ENCODE data around the gene SLC25A26.

The SLC25A26 gene

DNA sequence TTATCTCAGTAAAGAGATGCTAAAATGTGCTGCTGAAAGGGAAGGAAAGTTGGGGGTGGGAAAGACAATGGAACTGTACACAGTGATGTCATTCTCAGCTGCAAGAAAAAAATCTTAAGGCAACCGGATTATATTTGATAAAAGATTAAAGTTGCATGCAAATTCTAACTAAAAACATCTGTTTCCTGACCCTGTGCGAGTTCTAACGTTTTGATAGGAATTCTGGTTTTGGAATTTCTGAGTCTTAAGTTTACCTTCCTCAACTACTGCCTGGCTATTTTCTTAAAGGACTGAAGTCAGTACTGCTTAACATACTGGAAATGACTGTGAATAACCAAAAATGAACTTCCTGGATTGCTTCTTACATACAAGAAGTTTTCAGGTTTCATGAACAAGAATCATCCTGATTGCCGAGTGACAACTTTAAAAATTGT is 115.5 kb downstream of the SLC25A26 start:
- no peak for DNase-seq

DNA sequence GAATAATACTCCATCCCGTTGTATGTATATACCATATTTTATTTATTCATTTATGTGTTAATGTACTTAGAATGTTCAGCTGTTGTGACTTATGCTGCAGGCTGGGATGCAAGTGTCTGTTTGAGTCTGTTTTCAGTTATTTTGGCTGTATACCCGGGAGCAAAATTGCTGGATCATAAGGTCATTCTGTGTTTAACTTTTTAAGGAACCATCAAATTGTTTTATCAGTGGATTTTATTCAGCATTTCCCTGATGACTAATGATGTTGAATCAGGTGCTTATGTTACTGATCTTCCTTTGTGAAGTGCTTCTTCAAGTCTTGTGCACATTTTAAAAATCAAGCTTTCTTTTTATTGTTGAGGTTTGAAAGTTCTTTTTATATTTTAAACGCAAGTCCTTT is 118.1 kb downstream of the SLC25A26 start:
- DNase-seq: no peak

DNA sequence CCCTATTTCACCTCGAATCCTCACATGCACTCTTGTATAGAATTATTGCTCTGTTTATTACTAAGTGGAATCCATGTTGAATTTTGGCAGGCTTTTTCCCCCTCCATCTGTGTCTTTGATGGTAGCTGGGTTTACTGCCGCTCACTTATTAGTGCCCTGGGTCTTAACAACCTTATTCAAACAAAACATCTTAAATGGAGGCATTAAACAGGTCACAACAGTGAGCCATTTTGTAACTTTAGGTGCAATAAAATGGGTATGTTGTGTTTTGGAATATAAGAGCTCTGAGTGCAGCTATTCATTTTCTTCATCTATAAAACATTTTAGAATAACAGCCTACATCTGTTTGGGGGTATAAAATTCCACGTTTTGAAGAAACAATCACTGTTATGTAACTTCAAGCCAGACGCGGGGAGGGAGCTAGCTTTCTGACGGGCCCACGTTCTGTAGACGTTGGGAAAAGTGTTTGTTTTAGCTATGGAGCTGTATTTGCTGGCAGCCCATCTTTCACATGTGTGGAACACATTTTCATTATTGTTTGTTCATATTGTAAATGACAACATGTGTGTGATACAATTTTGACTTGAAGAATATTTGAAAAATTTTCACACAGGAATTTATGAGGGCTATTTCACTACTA is 122.0 kb downstream of the SLC25A26 start:
- no peak for DNase-seq

DNA sequence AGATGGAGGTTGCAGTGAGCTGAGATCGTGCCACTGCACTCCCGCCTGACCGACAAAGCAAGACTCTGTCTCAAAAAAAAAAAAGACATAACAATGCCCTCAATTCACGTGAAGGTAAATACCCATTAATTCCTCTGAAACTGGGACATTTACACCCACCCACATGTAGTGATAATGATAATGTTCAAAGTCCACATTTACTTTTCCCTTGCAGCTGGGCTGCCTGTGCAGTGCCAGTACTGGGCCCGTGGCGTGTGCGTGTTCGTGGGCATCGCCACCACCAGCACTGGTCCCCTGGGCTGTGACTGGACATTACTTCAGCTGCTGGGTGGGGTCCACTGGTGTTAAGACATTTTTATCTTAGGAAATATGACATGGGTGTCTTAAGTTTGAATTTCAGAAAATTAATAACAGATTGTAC is 123.6 kb downstream of the SLC25A26 start:
- no peak for DNase-seq

DNA sequence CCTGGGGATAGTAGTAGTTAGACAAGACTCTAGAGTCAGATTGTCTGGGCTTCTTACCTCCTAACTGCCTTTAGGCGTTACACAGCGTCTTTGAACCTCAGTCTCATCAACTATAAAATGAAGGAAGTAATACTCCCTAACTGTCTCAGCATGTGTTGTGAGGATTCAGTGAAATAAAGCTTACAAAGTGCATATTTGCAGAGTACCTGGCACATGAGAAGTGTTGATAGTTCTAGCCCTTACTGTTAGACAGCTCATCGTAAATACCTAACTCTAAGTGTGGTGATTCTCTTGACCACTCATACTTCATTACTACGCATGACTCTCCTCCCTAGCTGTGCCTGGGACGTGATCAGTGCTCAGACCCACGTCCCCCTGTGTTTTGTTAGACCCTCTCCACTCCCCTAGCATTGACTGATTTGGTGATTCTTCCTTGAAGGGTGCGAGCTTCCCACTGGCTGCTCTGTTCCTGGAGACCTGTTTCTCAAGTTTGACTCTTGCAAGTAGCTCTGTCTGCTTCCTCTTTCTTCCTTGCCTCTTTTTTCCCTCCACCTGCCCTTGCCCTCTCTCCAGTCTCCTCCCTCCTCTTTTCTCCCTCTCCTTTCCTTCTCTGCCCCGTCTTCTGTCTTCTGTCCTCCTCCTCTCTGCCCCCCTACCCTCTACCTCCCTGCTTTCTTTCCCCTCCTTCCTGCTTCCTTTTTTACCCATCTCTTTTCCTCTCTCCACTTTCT is 124.2 kb downstream of the SLC25A26 start:
- no peak for DNase-seq

DNA sequence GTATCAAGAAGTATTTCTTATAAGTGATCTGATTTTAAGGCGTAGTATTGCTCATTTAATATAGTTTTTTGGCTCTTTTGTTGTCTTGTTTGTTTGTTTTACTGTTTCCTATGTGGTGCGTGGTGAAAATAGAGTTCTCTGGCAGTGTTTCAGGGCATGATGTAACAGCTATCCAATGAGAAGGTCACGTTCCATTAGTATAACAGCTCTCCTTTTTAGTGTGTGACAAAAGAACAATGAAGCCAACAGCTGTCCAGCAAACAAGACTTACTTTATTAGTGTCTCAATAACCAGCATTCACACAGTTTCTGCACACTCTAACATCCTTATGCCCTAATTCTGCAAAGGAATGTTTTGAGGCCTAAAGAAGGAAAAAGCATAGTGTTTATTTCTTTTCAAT is 127.9 kb downstream of the SLC25A26 start:
- DNase-seq: no peak

DNA sequence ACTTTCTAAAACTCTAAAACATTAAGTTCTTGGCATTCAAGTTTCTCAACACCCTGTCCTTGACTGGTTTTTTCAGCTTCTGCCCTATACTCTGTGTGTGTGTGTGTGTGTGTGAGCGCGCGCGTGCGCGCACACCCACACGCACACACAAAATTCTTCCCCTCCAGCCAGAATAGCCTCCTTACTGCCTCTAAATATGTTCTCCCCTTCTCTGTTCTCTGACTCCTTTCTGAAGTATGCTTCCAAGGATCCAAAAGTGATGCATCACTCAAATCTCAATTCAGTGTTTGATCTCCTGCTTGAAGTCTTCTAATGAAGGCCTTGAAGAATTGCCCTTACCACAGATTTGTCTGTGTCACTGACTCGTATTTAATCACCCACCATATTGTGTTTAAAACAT is 129.8 kb downstream of the SLC25A26 start:
- no peak for DNase-seq

DNA sequence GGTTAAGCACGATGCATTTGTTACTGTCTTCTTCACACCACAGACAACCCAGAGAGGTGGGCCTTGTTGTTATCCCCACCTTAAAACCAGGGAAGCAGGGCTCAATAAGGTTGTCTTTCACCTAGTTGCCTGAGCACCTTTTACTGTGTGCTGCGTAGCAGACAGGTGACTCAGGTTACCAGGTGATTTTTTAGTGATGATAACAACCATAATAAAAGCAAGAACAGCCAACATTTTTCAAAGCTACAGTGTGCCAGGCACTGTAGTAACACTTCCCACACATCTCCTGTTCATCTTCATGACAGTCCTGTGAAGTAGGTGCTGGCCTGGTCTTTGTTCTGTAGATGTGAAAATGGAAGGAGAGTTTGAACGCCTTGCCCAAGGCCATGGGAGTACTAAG is 132.2 kb downstream of the SLC25A26 start:
- no peak for DNase-seq

DNA sequence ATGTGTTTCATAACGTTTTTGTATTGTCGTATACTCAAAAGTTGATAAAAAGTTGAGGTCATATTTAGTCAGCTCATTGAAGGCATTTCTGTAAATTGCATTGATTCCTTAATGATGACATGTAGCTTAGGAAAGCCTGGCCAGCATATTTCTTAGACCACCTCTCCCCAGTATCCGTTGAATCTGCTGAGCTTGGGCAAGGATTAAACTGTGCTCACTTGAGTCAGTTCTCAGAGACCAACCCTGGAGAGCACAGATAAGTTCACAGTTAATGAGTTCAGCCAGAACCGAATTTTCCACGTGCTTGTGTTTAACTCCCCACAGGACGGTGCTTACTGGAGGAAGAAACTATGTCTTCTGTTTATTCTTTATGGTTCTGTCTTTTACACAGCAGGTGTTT is 132.7 kb downstream of the SLC25A26 start:
- no peak for DNase-seq

DNA sequence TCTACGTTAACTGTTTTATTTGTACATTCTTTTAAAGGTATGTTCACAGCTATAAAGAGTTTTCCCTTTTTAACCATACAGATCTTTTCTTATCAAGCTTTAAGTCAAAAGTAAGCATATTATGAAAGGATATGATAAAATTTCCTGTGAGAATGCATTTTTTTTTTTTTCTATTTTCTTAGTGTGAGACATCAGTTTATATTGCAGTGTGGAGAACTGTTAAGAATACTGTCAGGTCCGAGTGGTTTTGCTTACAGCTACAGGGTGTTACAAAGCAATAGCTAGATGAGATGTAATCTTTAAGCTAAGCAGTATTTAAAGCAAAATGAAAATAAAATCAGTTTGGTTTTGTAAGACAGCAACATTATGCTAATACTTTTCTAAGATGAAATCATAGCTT is 133.2 kb downstream of the SLC25A26 start:
- DNase-seq: no peak

DNA sequence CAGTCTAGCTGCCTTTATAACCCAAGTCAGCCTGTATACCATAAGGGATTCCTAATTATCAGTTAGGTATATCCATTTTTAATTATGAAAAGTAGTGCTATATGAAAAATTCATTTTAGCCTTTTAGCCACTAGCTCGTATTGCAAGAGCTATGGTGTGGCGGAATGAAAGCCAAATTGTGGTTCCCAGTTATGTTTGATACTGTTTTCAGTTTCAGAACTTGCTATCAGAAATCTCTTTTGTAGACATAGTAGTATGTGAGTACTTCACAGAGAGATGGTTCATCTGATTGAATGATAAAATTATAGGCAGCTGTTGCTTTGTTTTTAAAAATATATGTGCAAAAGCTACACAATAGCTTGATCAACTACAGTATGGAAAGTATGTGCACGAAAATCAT is 134.6 kb downstream of the SLC25A26 start:
- no peak for DNase-seq

DNA sequence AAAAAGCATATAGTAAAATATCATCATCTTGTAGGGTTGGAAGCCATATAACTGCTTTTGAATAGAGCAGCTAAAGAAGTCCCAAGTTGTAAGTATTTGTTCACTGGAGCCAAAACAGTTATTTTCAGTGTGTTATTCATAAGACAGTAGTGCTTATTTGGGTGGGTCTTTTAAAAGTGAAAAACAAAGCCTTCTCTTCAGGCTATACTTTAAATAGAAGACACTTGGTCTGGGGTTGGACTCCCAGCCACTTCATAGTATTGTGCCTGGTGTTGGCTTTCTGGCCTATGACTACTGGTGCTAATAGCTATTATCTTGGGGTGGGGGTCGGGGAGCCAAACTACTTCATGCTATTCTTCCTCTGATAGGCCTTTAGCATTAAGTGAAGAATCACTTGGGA is 135.2 kb downstream of the SLC25A26 start:
- no peak for DNase-seq

DNA sequence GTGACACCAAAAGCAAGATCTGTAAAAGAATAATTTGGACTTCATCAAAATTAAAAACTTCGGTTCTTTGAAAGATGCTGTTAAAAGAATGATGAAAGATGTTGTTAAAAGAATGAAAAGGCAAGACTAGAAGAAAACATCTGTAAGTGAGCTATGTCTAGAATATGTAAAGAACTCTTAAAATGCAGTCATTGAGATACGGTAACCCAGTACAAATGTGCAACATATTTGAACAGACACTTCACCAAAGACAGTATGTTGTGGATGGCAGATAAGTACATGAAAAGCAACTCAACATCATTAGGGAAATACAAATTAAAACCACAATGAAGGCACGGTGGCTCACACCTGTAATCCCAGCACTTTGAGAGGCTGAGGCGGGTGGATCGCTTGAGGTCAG is 140.6 kb downstream of the SLC25A26 start:
- no peak for DNase-seq

DNA sequence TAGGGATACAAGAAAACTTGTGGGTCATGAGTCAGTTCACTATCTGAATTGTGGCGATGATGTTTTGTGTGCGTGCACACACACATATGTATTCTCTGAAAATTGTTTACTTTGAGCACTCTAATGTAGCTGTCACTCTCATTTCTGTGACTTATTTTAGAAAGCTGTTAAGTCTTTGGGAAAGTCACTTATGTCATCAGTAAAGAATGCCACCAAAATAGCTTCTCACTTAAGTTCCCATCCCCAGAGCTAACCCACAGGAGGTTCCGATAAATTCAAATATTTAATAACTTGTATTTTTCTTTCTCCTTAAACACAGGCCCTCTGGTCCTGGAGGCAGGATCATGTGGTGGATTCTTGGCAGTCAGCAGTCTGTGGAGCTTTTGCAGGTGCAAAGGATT is 141.7 kb downstream of the SLC25A26 start:
- no peak for DNase-seq

DNA sequence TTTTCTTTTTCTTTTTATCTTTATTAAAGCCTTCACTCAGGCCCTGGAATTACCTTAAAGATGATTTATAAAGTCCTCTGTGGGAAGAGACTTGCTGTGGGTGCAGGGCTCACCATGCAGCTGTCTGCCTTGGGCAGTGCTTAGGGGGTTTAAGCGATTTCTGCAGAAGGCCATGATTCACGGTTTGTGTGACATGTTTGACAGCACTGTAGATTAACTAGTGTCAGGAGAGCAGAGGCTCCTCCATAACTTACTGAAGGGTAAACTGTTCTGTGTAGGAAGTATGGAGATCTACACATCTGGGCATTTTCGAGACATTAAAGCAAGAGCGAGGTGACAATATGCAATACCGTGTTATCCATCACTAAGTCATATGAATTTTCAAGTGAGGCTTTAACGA is 142.3 kb downstream of the SLC25A26 start:
- no peak for DNase-seq

DNA sequence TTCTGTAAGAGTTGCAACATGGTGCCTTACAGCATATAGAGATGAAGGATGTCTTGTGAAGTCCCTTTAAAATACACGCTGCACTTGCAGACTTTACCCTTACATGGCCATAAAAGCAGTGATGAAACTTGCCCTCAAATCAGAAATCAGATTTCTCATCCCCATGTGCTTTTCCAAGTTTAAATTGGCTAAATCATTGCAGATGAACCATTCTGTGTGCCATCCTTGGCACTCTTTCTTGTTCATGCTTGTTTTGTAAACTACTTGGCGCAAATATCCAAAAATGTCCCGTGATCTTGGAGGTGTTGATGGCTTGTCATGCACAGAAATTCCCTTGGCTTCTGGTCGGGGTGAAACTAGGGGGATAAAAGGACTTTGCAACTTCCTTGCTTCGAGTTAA is 144.3 kb downstream of the SLC25A26 start:
- no peak for DNase-seq

DNA sequence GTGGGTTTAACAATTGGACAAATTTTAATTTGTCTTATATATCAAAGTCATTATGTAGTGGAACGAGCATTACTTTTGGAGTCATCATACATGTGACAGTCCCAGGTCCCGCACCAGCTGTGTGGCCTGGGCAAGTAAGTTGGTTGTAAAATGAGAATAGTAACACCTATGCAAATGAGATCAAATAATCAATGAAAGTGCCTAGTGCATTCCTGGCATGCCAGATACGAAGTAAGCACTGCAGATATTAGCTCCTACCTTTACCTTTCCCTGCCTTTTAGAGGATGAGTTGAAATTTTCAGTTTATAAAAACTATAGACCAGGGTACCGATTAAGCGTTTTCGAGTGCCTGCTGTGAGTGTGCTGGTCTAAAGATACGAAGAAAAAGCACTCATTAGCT is 145.9 kb downstream of the SLC25A26 start:
- DNase-seq: no peak

DNA sequence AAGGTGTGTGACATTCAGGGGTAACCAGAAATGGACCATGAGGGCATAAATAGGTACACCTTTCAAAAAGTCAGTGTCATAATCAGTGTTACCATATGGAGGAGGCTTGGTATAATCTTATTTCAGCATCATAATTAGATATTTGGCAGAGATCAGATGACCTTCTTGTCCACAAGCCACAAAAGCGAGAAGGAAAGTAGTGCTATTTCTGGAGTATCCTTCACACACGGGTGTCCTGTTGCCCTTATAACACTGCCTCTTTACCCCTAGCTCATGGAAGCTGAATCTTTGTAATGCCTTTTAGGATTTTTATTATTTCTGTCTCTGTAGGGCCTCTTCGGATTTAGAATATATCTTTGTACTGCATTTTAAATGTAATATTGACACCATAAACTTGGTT is 147.2 kb downstream of the SLC25A26 start:
- DNase-seq: no peak

DNA sequence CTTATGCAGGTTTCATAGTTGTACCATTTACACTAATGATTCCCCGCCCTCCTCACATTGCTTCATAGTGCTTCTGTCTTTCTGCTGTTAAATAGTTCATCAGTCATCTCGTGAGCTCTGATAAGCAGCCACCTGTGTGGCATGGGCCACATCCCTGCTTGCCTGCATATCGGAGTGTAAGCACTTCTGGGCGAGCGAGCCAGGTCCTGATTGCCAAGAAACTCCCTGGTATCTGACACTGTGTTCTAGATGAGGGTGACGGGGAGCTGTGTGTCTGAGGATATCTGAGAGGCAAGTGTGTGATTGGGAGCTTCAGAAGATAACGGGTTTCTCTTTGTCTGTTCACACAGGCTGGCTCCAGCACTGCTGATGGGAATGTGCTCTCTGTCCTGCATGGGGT is 149.4 kb downstream of the SLC25A26 start:
- DNase-seq: no peak

DNA sequence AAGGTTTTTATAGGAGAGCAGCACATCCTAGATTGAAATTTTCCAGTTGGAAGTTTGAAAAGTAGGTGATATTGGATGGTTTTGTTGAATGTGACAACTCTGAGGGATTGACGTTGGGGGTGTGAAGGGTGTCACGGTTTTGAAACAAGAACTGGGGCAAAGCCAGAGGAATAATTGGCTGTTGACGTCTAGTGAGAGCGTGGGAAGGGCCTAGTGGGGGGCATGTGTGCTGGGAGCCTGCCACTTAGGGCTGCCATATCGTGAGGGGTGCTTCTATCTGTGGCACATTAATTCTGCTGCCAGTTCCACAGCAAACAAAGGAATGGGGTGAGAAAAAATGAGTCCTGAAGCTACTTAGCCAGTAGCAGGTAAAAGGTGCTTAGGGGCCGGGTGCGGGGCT is 150.6 kb downstream of the SLC25A26 start:
- no peak for DNase-seq

DNA sequence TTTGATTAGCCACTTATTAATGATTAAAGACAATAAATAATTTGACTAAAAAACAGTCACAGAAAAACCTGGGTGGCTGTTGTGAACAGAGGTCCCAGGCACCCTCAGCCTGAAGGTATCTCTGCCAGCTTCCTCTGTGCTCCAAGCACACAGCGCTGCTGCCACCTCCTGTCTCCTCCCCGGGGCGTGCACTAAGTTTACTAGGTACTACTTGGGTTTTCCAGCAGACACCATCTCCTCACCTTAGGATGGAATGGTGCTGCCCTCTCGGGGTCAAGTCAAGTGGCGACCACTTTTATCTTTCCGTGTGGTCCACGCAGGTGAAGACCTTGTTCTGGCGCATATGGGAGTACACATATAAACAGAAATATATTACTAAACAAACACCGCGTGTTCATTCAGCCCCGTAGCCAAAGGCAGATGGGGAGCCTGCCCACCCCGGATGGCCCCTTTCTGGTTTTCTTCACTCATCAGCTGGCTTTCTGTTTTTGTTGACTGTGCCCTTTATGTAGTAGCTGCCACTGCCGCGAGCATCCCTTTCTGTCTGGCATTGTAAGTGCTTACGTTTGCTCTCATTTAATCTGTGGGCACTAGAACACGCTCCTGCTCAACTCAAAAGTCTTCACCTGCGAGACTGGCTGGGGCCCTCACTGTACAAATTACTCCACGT is 152.0 kb downstream of the SLC25A26 start:
- DNase-seq: no peak

DNA sequence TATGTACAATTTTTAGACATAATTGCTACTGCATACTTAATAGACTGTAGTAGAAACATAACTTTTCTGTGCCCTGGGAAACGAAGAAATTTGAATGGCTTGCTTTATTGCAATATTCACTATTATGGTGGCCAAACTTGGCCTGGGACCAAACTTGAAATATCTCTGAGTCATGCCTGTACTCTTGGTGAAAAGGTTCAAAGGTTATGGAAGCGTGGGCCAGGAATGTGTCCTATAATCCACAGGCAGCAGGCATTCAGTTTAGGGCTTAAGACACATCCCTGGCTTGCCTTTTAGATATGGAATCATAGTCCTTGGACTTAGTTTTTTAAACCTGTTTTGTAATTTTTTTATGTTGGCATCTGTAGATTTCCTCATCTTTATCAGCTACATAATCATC is 155.8 kb downstream of the SLC25A26 start:
- no peak for DNase-seq

DNA sequence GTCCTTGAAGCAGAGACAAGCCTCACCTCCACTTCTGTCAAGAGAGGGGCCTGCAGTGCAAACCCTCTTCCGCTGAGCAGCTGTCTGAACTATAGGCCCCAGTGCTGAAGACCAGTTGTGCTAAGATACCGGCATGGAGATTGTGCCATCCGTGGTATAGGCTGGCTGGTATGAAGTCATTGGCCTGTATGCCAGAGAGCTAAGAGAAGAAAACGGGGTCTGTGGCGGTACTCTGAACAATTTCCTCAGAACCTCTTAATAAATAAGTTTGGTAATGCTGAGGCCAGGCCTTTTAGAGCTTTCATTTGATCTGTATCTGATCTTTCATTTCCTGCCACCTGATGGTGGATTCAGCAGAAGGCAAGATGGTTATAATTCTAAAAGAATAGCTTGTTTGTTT is 157.0 kb downstream of the SLC25A26 start:
- DNase-seq: no peak

DNA sequence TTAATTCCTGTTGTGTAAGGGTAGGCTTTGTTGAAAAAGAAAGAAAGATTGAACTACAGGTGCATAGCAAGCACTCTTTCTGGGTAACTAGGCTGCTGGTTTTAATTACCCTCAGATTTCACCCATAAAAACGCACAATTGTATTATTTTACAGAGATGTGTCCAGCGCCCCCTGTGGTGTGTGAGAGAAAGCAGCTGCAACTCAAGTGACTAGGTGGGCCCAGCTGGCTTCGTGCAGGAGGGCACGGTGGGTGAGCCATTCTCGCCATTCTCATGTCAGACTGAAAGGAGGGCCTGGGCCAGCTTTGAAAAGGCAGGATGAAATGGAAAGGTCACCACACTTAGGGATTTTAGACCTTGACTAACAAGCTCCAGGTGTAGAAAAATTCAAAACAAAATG is 157.5 kb downstream of the SLC25A26 start:
- no peak for DNase-seq

Data from inflammatory macrophage treated with lipopolysaccharide for 1 hour (primary cell).